Nephron progenitor cell (in vitro differentiated cells): ENCODE measurements around the gene LTBP4.

Source experiments
- DNase-seq: peaks from one replicate; pipeline ENCODE4 v3.0.0; 2021
- H3K27ac Mint-ChIP-seq: 2 replicates; pipeline ENCODE4 v1.8.0; 2021; ENCODE audit warnings: mild to moderate bottlenecking, moderate library complexity, mixed read lengths
- H3K27me3 Mint-ChIP-seq: 2 replicates; pipeline ENCODE4 v1.8.0; 2021; ENCODE audit warnings: mild to moderate bottlenecking, low read depth, mixed read lengths; ENCODE audit not compliant: poor library complexity
- H3K36me3 Mint-ChIP-seq: 2 replicates; pipeline ENCODE4 v1.8.0; 2021; ENCODE audit warnings: low read depth, mixed read lengths
- H3K4me1 Mint-ChIP-seq: 2 replicates; pipeline ENCODE4 v1.8.0; 2021; ENCODE audit warnings: mixed read lengths
- H3K4me3 Mint-ChIP-seq: 2 replicates; pipeline ENCODE4 v1.8.0; 2021; ENCODE audit warnings: mild to moderate bottlenecking, moderate library complexity, mixed read lengths
- H3K9me3 Mint-ChIP-seq: 2 replicates; pipeline ENCODE4 v1.8.0; 2021; ENCODE audit warnings: mild to moderate bottlenecking, moderate library complexity, mixed read lengths
- TF ChIP-seq, protein P1 (sequence below): fragments of 200-600 bp; sonication (generic); IDR thresholded peaks from 2 replicates; pipeline ENCODE4 v1.5.0; 2021; ENCODE audit warnings: antibody characterized with exemption

The LTBP4 gene

DNA sequence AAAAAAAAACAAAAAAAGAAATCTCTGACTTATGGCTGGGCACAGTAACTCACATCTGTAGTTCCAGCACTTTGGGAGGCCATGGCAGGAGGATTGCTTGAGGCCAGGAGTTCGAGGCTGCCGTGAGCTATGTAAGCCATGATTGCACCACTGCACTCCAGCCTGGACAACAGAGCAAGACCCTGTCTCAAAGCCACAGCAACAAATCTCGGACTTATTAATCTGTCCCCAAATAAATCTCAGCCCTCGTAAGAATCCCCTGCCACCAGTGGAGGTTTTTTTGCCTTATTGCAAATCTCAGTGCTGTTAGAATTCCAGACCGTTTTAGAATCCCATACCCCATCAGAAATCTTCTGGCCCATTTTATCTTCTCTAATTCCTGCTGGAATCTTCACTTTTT is 19.6 kb upstream of the LTBP4 start:
- Mint-ChIP-seq H3K27ac (no peak overlapping the region), H3K4me3 (no peak overlapping the region), H3K4me1 (peaks cover 36% of the 10 kb centered on the region), H3K9me3 (no peaks in the 10 kb centered on the region), H3K36me3 (peaks cover 38% of the 10 kb centered on the region), H3K27me3 (peaks cover 3% of the 10 kb centered on the region)
- DNase-seq: no peak
- TF ChIP-seq, protein P1, sequence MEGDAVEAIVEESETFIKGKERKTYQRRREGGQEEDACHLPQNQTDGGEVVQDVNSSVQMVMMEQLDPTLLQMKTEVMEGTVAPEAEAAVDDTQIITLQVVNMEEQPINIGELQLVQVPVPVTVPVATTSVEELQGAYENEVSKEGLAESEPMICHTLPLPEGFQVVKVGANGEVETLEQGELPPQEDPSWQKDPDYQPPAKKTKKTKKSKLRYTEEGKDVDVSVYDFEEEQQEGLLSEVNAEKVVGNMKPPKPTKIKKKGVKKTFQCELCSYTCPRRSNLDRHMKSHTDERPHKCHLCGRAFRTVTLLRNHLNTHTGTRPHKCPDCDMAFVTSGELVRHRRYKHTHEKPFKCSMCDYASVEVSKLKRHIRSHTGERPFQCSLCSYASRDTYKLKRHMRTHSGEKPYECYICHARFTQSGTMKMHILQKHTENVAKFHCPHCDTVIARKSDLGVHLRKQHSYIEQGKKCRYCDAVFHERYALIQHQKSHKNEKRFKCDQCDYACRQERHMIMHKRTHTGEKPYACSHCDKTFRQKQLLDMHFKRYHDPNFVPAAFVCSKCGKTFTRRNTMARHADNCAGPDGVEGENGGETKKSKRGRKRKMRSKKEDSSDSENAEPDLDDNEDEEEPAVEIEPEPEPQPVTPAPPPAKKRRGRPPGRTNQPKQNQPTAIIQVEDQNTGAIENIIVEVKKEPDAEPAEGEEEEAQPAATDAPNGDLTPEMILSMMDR: no peak

DNA sequence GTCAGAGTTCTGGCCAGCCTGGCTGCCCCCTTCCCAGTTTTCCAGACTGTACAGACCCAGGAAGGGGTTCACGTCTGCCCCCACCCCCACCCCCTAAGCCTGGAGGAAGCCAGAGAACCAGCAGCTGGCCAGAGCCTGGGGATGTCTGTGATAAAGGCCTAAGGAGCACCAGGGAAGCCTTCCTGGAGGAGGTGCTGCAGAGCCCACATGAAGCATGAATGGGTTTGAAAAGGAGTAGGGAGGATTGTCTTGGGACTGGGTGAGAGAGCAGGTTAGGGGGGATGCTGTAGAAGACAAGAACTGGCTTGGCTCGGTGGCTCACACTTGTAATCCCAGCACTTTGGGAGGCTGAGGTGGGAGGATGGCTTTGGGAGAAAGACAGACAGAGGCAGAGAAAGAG is 18.7 kb upstream of the LTBP4 start:
- DNase-seq: no peak
- peaks cover 3% of the 10 kb centered on the region for H3K27me3 Mint-ChIP-seq
- TF ChIP-seq, protein P1: no peak
- H3K9me3 Mint-ChIP-seq: no peaks in the 10 kb centered on the region
- no peak overlapping the region for H3K4me3 Mint-ChIP-seq
- peaks cover 44% of the 10 kb centered on the region for H3K36me3 Mint-ChIP-seq
- peaks cover 36% of the 10 kb centered on the region for H3K4me1 Mint-ChIP-seq
- H3K27ac Mint-ChIP-seq: peak overlapping the region; percentile 13

DNA sequence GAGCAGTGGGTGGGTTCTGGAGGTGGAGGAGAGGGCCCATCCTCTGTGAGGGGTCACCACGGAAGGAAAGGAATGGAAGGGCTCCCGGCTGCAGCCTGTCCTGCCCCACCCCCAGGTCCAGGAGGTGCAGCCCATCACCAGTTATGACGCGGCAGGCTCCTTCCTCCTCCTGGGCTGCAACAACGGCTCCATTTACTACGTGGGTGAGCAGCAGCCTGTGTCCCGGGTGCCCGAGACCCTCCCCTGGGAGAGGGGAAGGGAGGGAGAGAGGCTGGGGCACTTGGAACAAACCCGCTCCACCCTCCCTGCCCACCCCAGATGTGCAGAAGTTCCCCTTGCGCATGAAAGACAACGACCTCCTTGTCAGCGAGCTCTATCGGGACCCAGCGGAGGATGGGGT is 17.9 kb upstream of the LTBP4 start:
- TF ChIP-seq, protein P1: no peak
- DNase-seq: no peak
- peaks cover 3% of the 10 kb centered on the region for H3K27me3 Mint-ChIP-seq
- peaks cover 33% of the 10 kb centered on the region for H3K4me1 Mint-ChIP-seq
- H3K36me3 Mint-ChIP-seq: peaks cover 51% of the 10 kb centered on the region
- H3K27ac Mint-ChIP-seq: no peak overlapping the region
- no peaks in the 10 kb centered on the region for H3K9me3 Mint-ChIP-seq
- no peak overlapping the region for H3K4me3 Mint-ChIP-seq

DNA sequence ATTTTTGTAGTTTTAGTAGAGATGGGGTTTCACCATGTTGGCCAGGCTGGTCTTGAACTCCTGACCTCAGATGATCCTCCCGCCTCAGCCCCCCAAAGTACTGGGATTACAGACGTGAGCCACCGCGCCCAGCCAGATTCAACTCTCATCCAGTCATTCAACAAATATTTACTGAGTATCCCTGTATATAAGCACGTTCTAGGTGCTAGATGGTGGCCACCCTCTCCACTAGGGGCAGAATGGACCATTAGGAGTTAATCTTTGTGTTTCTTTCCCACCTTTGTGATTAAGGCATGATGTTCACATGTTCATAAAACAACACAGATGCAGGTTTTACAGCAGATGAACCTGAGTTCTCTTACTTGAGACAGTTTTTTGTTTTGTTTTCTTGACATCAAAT is 17.2 kb upstream of the LTBP4 start:
- H3K4me1 Mint-ChIP-seq: peaks cover 27% of the 10 kb centered on the region
- no peak for DNase-seq
- H3K4me3 Mint-ChIP-seq: no peak overlapping the region
- peaks cover 49% of the 10 kb centered on the region for H3K36me3 Mint-ChIP-seq
- peak overlapping the region; percentile 16 for H3K27ac Mint-ChIP-seq
- H3K27me3 Mint-ChIP-seq: peaks cover 3% of the 10 kb centered on the region
- TF ChIP-seq, protein P1: peak; percentile 20
- H3K9me3 Mint-ChIP-seq: no peaks in the 10 kb centered on the region

DNA sequence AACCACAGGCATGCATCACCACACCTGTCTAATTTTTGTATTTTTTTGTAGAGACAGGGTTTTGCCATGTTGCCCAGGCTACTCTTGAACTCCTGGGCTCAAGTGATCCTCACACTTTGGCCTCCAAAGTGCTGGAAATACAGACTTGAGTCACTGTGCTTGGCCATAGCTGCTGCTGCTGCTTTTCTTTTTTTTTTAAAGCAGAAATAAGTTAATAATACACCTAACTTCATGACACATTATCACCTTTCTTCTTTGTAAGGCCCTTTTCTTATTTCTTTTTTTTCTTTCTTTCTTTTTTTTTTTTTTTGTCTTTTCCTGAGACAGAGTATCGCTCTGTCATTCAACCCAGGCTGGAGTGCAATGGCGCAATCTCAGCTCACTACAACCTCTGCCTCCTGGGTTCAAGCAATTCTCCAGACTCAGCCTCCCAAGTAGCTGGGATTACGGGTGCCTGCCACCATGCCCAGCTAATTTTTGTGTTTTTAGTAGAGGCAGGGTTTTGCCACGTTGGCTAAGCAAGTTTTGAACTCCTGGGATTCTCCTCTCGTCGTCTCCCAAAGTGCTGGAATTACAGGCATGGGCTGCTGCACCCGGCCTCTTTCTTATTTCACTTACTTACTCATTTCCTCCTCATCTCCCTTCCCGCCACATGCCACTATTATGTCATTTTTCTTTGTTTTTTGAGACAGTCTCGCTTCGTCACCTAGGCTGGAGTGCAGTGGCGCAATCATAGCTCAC is 15.8 kb upstream of the LTBP4 start:
- no peak overlapping the region for H3K4me3 Mint-ChIP-seq
- no peak overlapping the region for H3K27ac Mint-ChIP-seq
- no peaks in the 10 kb centered on the region for H3K9me3 Mint-ChIP-seq
- H3K27me3 Mint-ChIP-seq: peaks cover 3% of the 10 kb centered on the region
- TF ChIP-seq, protein P1: no peak
- DNase-seq: no peak
- peaks cover 49% of the 10 kb centered on the region for H3K36me3 Mint-ChIP-seq
- peaks cover 38% of the 10 kb centered on the region for H3K4me1 Mint-ChIP-seq

DNA sequence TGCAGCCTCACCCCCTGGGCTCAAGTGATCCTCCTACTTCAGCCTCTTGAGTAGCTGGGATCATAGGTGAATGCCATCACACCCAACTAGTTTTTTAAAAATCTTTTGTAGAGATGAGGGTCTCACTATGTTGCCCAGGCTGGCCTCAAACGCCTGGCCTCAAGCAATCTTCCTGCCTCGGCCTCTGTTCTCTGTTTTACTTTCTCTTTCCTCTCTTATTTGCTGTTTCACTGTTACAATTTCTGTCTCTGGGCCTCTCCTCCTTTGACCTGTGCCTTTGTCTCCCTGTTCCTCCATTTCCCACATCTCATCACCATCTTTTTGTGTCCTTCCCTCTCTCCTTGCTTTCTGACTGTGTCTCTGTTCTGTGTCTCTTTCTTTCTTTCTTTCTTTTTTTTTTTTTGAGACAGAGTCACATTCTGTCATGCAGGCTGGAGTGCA is 15.2 kb upstream of the LTBP4 start:
- Mint-ChIP-seq H3K4me3 (no peak overlapping the region), H3K27me3 (peaks cover 3% of the 10 kb centered on the region), H3K27ac (peak overlapping the region; percentile 7), H3K9me3 (no peaks in the 10 kb centered on the region), H3K36me3 (peaks cover 46% of the 10 kb centered on the region), H3K4me1 (peaks cover 41% of the 10 kb centered on the region)
- DNase-seq: no peak
- TF ChIP-seq, protein P1: no peak
